B cell (primary cell): ENCODE results near the gene GPR21. TPM values are rescaled to one million over a fixed set of nuclear protein-coding genes. Genes with fewer than 3 reads are reported as not detected.

Experiments
- ATAC-seq: fragments of 200-7000 bp; cut with Tn5 transposase; one replicate; pipeline ENCODE4 v1.10.0; 2021; ENCODE audit warnings: low read depth, mild to moderate bottlenecking, moderate number of reproducible peaks, moderate library complexity
- CTCF ChIA-PET: fragments of 350-600 bp; sonication (Branson Sonifier 250); formaldehyde crosslinking; loops from one replicate; lab custom pipeline; 2021; ENCODE audit warnings: antibody characterized with exemption, inconsistent platforms; lab: Charles Lee
- POLR2A ChIA-PET: fragments of 350-600 bp; sonication (Branson Sonifier 250); formaldehyde crosslinking; loops from one replicate; lab custom pipeline; 2021; ENCODE audit warnings: antibody characterized with exemption; lab: Charles Lee
- DNase-seq: peaks from one replicate; pipeline ENCODE4 v3.0.0; 2013
- H2AFZ ChIP-seq: 2 replicates; pipeline ENCODE4 v1.6.1; 2012; ENCODE audit warnings: mild to moderate bottlenecking, low read depth, low read length; ENCODE audit not compliant: insufficient read depth, poor library complexity, severe bottlenecking
- H3K27ac ChIP-seq, 2 donors: 1 replicate in 1 of 2; 2 replicates in 1 of 2; pipeline ENCODE4 v1.5.1; 2012 to 2013; ENCODE audit warnings: low read length in 2 of 2, mild to moderate bottlenecking in 2 of 2, moderate library complexity in 1 of 2
- H3K27me3 ChIP-seq, 4 experiments: fragments of 200-600 bp in 1 of 4; sonication (generic) in 1 of 4; replicated peaks in 1 of 4; 1 replicate in 2 of 4; 2 replicates in 2 of 4; pipeline versions ENCODE4 v1.6.1 to v1.7.0; 2013 to 2016; ENCODE audit warnings: low read length in 3 of 4, mild to moderate bottlenecking in 2 of 4, mixed read lengths in 1 of 4, moderate library complexity in 1 of 4; ENCODE audit not compliant: insufficient read depth in 4 of 4, control insufficient read depth in 3 of 4; ENCODE audit errors: control extremely low read depth in 1 of 4
- H3K36me3 ChIP-seq, 2 experiments: replicated peaks in 1 of 2; 1 replicate in 1 of 2; 2 replicates in 1 of 2; pipeline versions ENCODE4 v1.6.1 to v1.7.1; 2013; ENCODE audit warnings: low read length in 1 of 2; ENCODE audit not compliant: insufficient read depth in 2 of 2, control insufficient read depth in 1 of 2; ENCODE audit errors: control extremely low read depth in 1 of 2, extremely low read depth in 1 of 2
- H3K4me1 ChIP-seq, 2 donors: fragments of 200-600 bp in 1 of 2; sonication (generic) in 1 of 2; 1 replicate in 1 of 2; 2 replicates in 1 of 2; pipeline versions ENCODE4 v1.5.1 to v1.6.1; 2013 to 2017; ENCODE audit warnings: low read length in 2 of 2; ENCODE audit not compliant: control insufficient read depth in 2 of 2, insufficient read depth in 2 of 2
- H3K4me2 ChIP-seq: replicated peaks from 2 replicates; pipeline ENCODE3; 2012; ENCODE audit warnings: mild to moderate bottlenecking, low read depth, low read length; ENCODE audit not compliant: poor library complexity, severe bottlenecking
- H3K4me3 ChIP-seq, 5 experiments: fragments of 200-600 bp in 1 of 5; sonication (generic) in 1 of 5; 1 replicate in 3 of 5; 2 replicates in 2 of 5; pipeline versions ENCODE4 v1.5.1 to v1.7.0; 2011 to 2016; ENCODE audit warnings: low read length in 4 of 5, mild to moderate bottlenecking in 4 of 5, low read depth in 2 of 5, control low read depth in 1 of 5, moderate library complexity in 1 of 5; ENCODE audit not compliant: insufficient read depth in 1 of 5; ENCODE audit errors: control extremely low read depth in 1 of 5, extremely low read depth in 1 of 5
- H3K79me2 ChIP-seq: fragments of 200-600 bp; sonication (generic); one replicate; pipeline ENCODE4 v1.6.0; 2016; ENCODE audit warnings: low read length; ENCODE audit not compliant: control insufficient read depth, insufficient read depth
- H3K9ac ChIP-seq: fragments of 200-600 bp; sonication (generic); 2 replicates; pipeline ENCODE4 v1.6.1; 2017; ENCODE audit warnings: mild to moderate bottlenecking, low read length, moderate library complexity
- H3K9me3 ChIP-seq, 3 donors: one replicate each; pipeline versions ENCODE4 v1.6.1 to v1.7.1; 2013; ENCODE audit warnings: low read length in 2 of 3; ENCODE audit not compliant: control insufficient read depth in 2 of 3, insufficient read depth in 1 of 3; ENCODE audit errors: control extremely low read depth in 1 of 3
- H4K20me1 ChIP-seq: 2 replicates; pipeline ENCODE4 v1.6.0; 2012; ENCODE audit warnings: mild to moderate bottlenecking, low read length; ENCODE audit not compliant: insufficient read depth, control insufficient read depth, poor library complexity, severe bottlenecking
- H3K27ac Mint-ChIP-seq: one replicate; pipeline ENCODE4 v1.8.0; 2021; ENCODE audit warnings: mixed read lengths
- H3K27me3 Mint-ChIP-seq: one replicate; pipeline ENCODE4 v1.8.0; 2021; ENCODE audit warnings: mixed read lengths
- H3K4me1 Mint-ChIP-seq: one replicate; pipeline ENCODE4 v1.8.0; 2021; ENCODE audit warnings: mixed read lengths
- H3K4me3 Mint-ChIP-seq: one replicate; pipeline ENCODE4 v1.8.0; 2021; ENCODE audit warnings: mixed read lengths
- H3K9me3 Mint-ChIP-seq: one replicate; pipeline ENCODE4 v1.8.0; 2022; ENCODE audit warnings: mixed read lengths; ENCODE audit not compliant: insufficient read depth
- EZH2 ChIP-seq: IDR thresholded peaks from 2 replicates; pipeline ENCODE4 v1.6.1; 2012; ENCODE audit warnings: borderline replicate concordance, low read depth, mild to moderate bottlenecking, moderate library complexity, low read length; ENCODE audit not compliant: insufficient read depth, poor library complexity, severe bottlenecking
- WGBS: methylation state at CpG from one replicate; pipeline ENCODE4 v1.1.5; 2013; ENCODE audit warnings: missing lambda C conversion rate; ENCODE audit not compliant: insufficient coverage; 5-methylcytosine and 5-hydroxymethylcytosine counted together
- intact Hi-C: fragments of 100-400 bp; cut with micrococcal nuclease; formaldehyde crosslinking; loops from one replicate; pipeline ENCODE4 v1.10.0; 2022
- polyA plus RNA-seq: library from polyadenylated mRNA; depleted of rRNA; stranded (reverse); fragments of >200 nt; gene quantifications from 2 replicates; pipeline ENCODE4 v1.2.3, GENCODE V29; 2012
- total RNA-seq, 2 donors: library from RNA; stranded (reverse); fragments of 120-200 nt in 1 of 2; gene quantifications; 1 replicate in 1 of 2; 2 replicates in 1 of 2; pipeline versions ENCODE4 v1.2.3 to v1.2.4, GENCODE V29; 2013 to 2022
- TF ChIP-seq, protein P1 (sequence below): fragments of 200-600 bp; IDR thresholded peaks from one replicate; pipeline ENCODE4 v1.8.0; 2022; ENCODE audit warnings: antibody characterized with exemption, mild to moderate bottlenecking

Gene GPR21
- total and polyA plus RNA-seq, 2 donors (not counting 1 experiment from before 2014, with no cell fraction given): 0.13 to 2.5 TPM

GRCh38 chr9:123028973-123029372, 4.5 kb upstream of the GPR21 start:
- H3K27me3 Mint-ChIP-seq: no peaks in the 10 kb centered on the region
- H3K4me3 Mint-ChIP-seq: no peak overlapping the region
- WGBS: 93% methylated on average over 2 of the region's 3 CpGs
- Histone ChIP-seq H4K20me1 (no peaks in the 10 kb centered on the region), H3K4me2 (no peak overlapping the region), H3K9ac (no peak overlapping the region), H2AFZ (no peak overlapping the region), H3K4me1 (peaks cover 14 to 22% of the 10 kb centered on the region in 2 donors), H3K27me3 (no peaks in the 10 kb centered on the region), H3K79me2 (no peaks in the 10 kb centered on the region), H3K9me3 (no peaks in the 10 kb centered on the region), H3K36me3 (peaks cover 0 to 7% of the 10 kb centered on the region in 2 experiments), H3K4me3 (no peak overlapping the region), H3K27ac (no peak overlapping the region)
- ChIA-PET POLR2A (no interaction called here), CTCF (interaction anchor here (1.5 kb wide), 1 partner anchor 27 kb away, joined by 3 read pairs; no protein-coding TSS in a partner anchor)
- DNase-seq (no peak), ATAC-seq (no peak)
- peaks cover 20% of the 10 kb centered on the region for H3K4me1 Mint-ChIP-seq
- no peak overlapping the region for H3K27ac Mint-ChIP-seq
- intact Hi-C loops: no loop called here
- H3K9me3 Mint-ChIP-seq: no peaks in the 10 kb centered on the region
- TF ChIP-seq, protein P1, sequence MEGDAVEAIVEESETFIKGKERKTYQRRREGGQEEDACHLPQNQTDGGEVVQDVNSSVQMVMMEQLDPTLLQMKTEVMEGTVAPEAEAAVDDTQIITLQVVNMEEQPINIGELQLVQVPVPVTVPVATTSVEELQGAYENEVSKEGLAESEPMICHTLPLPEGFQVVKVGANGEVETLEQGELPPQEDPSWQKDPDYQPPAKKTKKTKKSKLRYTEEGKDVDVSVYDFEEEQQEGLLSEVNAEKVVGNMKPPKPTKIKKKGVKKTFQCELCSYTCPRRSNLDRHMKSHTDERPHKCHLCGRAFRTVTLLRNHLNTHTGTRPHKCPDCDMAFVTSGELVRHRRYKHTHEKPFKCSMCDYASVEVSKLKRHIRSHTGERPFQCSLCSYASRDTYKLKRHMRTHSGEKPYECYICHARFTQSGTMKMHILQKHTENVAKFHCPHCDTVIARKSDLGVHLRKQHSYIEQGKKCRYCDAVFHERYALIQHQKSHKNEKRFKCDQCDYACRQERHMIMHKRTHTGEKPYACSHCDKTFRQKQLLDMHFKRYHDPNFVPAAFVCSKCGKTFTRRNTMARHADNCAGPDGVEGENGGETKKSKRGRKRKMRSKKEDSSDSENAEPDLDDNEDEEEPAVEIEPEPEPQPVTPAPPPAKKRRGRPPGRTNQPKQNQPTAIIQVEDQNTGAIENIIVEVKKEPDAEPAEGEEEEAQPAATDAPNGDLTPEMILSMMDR: no peak
- TF ChIP-seq EZH2: no peak

DNA sequence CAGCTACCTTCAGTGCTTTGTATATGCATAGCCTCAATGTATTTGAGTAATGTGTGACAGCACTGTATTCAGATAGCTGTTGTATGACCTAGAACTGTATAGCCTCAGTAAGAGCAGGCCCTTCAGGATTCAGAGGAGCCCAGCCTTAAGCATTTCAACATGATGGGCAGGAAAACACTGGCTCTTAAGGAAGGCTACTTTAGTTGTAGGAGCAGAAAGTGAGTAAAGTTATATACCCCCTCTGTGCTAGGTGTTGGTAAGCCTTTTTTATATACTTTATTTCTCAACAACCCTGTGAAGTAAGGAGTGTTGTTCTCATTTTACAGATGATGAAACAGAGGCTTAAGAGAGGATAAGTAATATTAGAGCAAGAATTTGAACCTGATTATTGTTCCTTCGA, 1.5 kb upstream of the GPR21 start:
- peaks cover 0 to 9% of the 10 kb centered on the region in 2 experiments for H3K36me3 ChIP-seq
- H3K4me3 Mint-ChIP-seq: no peak overlapping the region
- no peak for DNase-seq
- H3K9me3 ChIP-seq: no peaks in the 10 kb centered on the region
- intact Hi-C loops: no loop called here
- no peak overlapping the region for H3K27ac Mint-ChIP-seq
- H3K4me1 ChIP-seq: peaks cover 22 to 30% of the 10 kb centered on the region in 2 donors
- WGBS: no CpG with 5 or more reads among the region's 1 CpG
- H3K9ac ChIP-seq: no peak overlapping the region
- no peak overlapping the region for H3K4me3 ChIP-seq
- no peak for TF ChIP-seq EZH2
- TF ChIP-seq, protein P1: no peak
- no peaks in the 10 kb centered on the region for H3K9me3 Mint-ChIP-seq
- no peak overlapping the region for H3K27ac ChIP-seq
- no peaks in the 10 kb centered on the region for H3K79me2 ChIP-seq
- peaks cover 32% of the 10 kb centered on the region for H3K4me1 Mint-ChIP-seq
- no peaks in the 10 kb centered on the region for H3K27me3 ChIP-seq
- ATAC-seq: no peak
- H3K4me2 ChIP-seq: no peak overlapping the region
- no peaks in the 10 kb centered on the region for H4K20me1 ChIP-seq
- CTCF ChIA-PET: no interaction called here
- no peaks in the 10 kb centered on the region for H3K27me3 Mint-ChIP-seq
- no peak overlapping the region for H2AFZ ChIP-seq
- POLR2A ChIA-PET: no interaction called here
